GM12874 (cell line): Measurements from ENCODE around the gene TMEM214.

Experiments
- TF ChIP-seq, protein P1 (sequence below): IDR thresholded peaks from 2 replicates; pipeline ENCODE4 v1.5.1; 2011; ENCODE audit warnings: low read depth, mild to moderate bottlenecking, control low read depth, low read length, moderate library complexity; ENCODE audit not compliant: insufficient read depth

Gene TMEM214

DNA sequence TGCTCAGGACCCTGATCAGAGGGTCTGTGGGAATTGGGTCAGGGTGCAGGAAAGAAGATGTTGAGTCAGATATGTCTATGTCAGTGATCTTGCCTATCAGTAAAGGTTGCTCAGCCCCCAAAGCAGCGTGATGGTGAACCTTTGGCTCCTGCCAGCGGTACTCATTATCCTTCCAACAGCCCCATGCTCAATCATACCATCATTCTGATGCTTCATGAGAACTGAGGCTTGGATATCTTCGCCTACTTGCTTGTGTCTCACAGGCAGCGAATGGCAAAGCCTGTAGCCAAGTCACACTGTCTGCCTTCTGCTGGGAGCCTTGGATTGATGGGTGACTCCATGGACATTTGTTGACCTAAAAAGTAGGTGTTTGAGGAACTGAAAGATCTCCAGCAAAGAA lies 19.0 kb upstream of the TMEM214 start:
- TF ChIP-seq, protein P1, sequence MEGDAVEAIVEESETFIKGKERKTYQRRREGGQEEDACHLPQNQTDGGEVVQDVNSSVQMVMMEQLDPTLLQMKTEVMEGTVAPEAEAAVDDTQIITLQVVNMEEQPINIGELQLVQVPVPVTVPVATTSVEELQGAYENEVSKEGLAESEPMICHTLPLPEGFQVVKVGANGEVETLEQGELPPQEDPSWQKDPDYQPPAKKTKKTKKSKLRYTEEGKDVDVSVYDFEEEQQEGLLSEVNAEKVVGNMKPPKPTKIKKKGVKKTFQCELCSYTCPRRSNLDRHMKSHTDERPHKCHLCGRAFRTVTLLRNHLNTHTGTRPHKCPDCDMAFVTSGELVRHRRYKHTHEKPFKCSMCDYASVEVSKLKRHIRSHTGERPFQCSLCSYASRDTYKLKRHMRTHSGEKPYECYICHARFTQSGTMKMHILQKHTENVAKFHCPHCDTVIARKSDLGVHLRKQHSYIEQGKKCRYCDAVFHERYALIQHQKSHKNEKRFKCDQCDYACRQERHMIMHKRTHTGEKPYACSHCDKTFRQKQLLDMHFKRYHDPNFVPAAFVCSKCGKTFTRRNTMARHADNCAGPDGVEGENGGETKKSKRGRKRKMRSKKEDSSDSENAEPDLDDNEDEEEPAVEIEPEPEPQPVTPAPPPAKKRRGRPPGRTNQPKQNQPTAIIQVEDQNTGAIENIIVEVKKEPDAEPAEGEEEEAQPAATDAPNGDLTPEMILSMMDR: no peak

DNA sequence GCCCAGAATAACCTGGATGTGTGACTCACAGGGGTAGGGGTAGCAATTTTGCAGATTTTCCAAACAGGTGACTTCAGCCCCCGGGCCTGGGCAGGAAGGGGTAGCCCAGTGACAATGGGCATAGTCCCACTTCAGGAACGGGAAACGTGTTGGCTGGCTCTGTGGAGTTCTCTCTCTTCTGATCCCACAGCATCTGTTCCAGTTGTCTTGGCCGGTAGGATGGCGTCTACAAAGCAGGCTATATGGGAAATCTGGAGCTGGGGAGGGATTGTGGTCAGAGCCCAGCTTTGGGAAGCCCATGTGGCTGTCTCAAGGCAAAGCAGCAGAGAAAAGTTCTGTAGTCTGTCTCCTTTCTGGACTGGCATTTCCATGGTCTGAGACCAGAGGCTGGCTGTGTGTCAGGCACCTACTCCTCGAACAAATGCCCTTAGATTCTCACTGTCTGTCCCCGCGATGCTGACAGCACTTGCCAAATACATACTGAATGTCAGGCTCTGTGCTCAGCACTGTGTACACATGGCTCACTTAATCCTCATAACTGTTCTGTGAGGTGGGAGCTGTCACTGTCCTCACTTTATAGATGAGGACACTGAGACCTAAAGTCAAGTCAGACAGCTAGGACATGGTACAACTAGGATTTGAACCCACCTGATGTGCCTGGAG lies 17.9 kb upstream of the TMEM214 start:
- TF ChIP-seq, protein P1: no peak

DNA sequence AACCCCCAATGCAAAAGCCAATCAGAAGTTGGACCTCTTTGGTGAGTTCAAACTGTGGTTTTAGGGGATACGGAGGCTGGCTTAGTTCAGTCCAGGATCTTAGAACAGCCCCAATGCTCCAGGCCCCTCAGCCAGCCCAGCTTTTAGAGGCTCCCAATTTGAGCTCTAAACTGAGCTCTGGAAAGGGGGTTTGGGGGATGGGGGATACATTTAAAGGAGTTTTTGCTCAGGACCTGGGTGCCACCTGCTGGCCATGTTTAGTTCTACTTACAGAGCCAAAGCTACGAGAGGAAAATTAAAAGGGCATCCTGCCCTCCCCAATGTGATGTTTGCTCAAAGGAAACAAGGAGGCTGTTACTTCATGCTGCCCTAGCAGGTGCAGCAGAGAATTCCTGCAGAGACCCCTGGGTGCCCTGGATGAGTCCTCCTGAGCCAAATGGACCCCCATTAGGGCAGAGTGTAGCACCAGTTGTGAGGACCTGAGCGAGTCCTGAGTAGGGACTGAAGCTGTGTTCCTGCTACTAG lies 15.9 kb upstream of the TMEM214 start:
- TF ChIP-seq, protein P1: peak; percentile 64

DNA sequence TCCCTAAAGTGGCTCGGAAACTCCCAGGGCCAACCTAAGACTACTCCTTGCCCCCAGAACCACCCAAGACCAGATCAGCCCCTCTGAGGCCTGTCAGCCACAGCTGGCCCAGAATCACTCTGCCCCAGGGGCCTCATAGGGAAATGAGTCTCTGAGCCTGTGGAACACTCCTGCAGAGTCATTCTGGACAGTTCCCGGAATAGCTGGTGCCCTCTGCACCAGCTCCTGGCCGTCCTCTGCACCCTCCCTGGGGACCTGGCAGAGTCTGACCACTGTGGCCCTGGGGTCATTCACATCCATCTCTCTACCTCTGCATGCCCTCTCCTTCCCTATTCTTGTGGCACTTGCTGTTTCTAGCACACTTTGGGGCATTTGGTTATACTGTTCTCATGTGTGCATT lies 14.6 kb upstream of the TMEM214 start:
- TF ChIP-seq, protein P1: no peak

DNA sequence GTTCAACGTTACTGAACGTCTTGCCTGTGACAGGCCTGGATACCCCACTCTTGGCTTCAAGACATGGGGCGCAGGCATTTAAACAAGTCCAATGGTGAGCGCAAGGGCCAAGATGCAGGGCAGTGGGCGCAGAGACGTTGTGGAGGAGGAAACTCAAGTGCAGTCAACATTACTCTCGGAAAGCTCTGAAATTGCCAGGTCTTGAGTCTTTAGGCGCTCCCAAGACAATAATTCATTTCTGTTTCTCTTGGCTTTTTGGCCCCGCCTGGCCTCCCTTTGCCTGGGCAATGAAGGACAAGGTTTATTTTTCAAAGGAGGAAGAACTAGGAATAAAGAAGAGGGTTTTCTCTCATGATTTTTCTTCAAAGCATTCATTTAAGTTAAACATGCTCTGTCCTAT lies 13.3 kb upstream of the TMEM214 start:
- TF ChIP-seq, protein P1: no peak

DNA sequence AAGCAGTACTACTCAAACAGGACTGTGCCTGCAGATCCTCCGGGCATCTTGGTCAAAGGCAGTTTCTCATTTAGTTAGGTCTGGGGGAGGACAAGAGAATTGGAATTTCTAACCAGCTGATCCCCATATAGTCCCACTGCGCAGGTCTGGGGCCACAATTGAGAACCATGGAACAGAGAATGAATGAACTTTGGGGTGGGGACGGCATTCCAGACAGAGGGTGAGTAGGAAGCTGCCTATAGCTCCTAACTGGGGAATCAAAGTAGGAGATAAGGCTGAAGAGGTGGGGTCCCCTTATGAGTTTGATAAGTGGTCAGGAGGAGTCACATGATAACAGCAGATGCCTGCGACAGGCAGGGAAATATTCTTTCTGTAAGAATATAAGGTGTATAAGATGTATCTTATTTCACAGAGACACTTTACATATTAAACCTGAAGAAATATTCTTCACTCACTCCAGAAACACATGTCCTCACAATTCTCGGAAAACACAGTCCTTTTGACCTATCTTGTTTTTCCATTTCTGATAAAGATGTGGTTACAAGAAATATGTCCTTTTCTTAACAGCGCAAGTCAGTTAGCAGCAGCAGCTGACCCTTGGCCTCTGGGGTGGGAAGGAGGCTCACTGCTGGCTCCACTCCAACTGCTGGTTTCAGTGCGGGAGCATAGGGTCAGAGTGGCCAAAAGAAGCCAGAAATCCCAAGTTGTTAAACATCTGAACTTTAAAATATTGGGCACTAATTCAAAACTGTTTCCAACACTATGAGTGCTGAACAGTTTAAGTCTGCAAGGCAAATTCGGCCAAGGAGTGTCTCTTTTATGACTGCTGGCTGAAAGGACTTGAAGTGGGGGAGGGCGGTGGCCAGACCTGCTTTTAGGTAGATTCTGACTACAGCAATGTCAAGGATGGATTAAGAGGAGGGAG lies 12.6 kb upstream of the TMEM214 start:
- TF ChIP-seq, protein P1: no peak
